GM12878 (cell line): ENCODE measurements around the gene KLHL22. TPM values are rescaled to one million over a fixed set of nuclear protein-coding genes. Genes with fewer than 3 reads are reported as not detected.

ENCODE experiments used
- ATAC-seq: fragments of 200-7000 bp; cut with Tn5 transposase; 3 replicates; pipeline ENCODE4 v1.9.1; 2020; ENCODE audit warnings: mild to moderate bottlenecking, moderate library complexity
- BruUV-seq: library from RNA; stranded (reverse); fragments of 400-500 nt; replicated peaks from 2 replicates; lab custom pipeline; 2021; lab: Mats Ljungman, UMichigan
- CTCF ChIA-PET: fragments of 300-600 bp; sonication (Branson Sonifier 250); formaldehyde crosslinking; extraction: SDS; loops from one replicate; lab custom pipeline; 2021; ENCODE audit warnings: inconsistent platforms; lab: Yijun Ruan, JAX
- POLR2A ChIA-PET: fragments of 350-600 bp; formaldehyde crosslinking; extraction: SDS; loops from one replicate; lab custom pipeline; 2021; ENCODE audit warnings: inconsistent platforms; lab: Charles Lee
- RAD21 ChIA-PET: fragments of 300-600 bp; sonication (Branson Sonifier 250); formaldehyde crosslinking; loops from one replicate; lab custom pipeline; 2023; ENCODE audit warnings: antibody characterized with exemption; ENCODE audit not compliant: unreplicated experiment; lab: Charles Lee
- SMC1A ChIA-PET: fragments of 300-600 bp; sonication (Branson Sonifier 250); formaldehyde crosslinking; loops from one replicate; lab custom pipeline; 2023; ENCODE audit not compliant: unreplicated experiment, uncharacterized antibody; lab: Charles Lee
- DNase-seq: peaks from one replicate; pipeline ENCODE4 v3.0.0-alpha.2; 2011; ENCODE audit warnings: low read depth, low spot score
- FAIRE-seq: peaks from 3 replicates; lab custom pipeline; 2011; peaks lifted over from hg19 to GRCh38; lab: Jason Lieb, UNC
- H2AFZ ChIP-seq: 2 replicates; pipeline ENCODE4 v1.6.0; 2011; ENCODE audit warnings: low read depth, low read length, control low read depth; ENCODE audit not compliant: control insufficient read depth
- H3K27ac ChIP-seq: 2 replicates; pipeline ENCODE4 v1.5.1; 2011; ENCODE audit warnings: control low read depth; ENCODE audit not compliant: control insufficient read depth, insufficient read depth
- H3K27me3 ChIP-seq, 2 experiments: replicated peaks in 1 of 2; 2 replicates each; pipeline versions ENCODE4 v1.6.0 to v1.6.1; 2011; ENCODE audit warnings: low read length in 1 of 2; ENCODE audit not compliant: control insufficient read depth in 2 of 2, insufficient read depth in 2 of 2
- H3K36me3 ChIP-seq, 2 experiments: 2 replicates each; pipeline ENCODE4 v1.5.1; 2011; ENCODE audit warnings: low read length in 1 of 2; ENCODE audit not compliant: control insufficient read depth in 2 of 2, insufficient read depth in 2 of 2
- H3K4me1 ChIP-seq: 2 replicates; pipeline ENCODE4 v1.6.1; 2011; ENCODE audit warnings: mild to moderate bottlenecking, low read length, moderate library complexity, mixed read lengths; ENCODE audit not compliant: control insufficient read depth, insufficient read depth
- H3K4me2 ChIP-seq: 2 replicates; pipeline ENCODE4 v1.6.0; 2011; ENCODE audit warnings: control low read depth; ENCODE audit not compliant: control insufficient read depth, insufficient read depth
- H3K4me3 ChIP-seq: fragments of 200-600 bp; sonication (generic); 2 replicates; pipeline ENCODE4 v1.5.1; 2016
- H3K79me2 ChIP-seq: 2 replicates; pipeline ENCODE4 v1.6.0; 2011; ENCODE audit warnings: low read length; ENCODE audit not compliant: control insufficient read depth, insufficient read depth
- H3K9ac ChIP-seq: 2 replicates; pipeline ENCODE4 v1.8.0; 2011; ENCODE audit warnings: low read length, control low read depth, mixed read lengths; ENCODE audit not compliant: control insufficient read depth, insufficient read depth
- H3K9me3 ChIP-seq: replicated peaks from 3 replicates; pipeline ENCODE4 v1.5.1; 2011; ENCODE audit warnings: mild to moderate bottlenecking, low read length; ENCODE audit not compliant: control insufficient read depth, insufficient read depth
- H4K20me1 ChIP-seq: 2 replicates; pipeline ENCODE4 v1.6.0; 2011; ENCODE audit not compliant: control insufficient read depth, insufficient read depth
- ATF3 ChIP-seq: IDR thresholded peaks from 2 replicates; pipeline ENCODE4 v1.6.1; 2011; ENCODE audit warnings: low read depth, mild to moderate bottlenecking, low read length, moderate library complexity, borderline replicate concordance; ENCODE audit errors: extremely low read depth
- CBX5 ChIP-seq: sonication (generic); IDR thresholded peaks from 2 replicates; pipeline ENCODE4 v1.6.1; 2016; ENCODE audit warnings: low read depth, moderate library complexity, mild to moderate bottlenecking, inconsistent platforms
- CEBPB ChIP-seq, 2 experiments: fragments of 150-350 bp in 1 of 2; IDR thresholded peaks; 2 replicates each; pipeline ENCODE4 v1.6.1; 2012 to 2014; ENCODE audit warnings: low read depth in 2 of 2, low read length in 2 of 2, borderline replicate concordance in 1 of 2, inconsistent platforms in 1 of 2
- CREB1 ChIP-seq: IDR thresholded peaks from 2 replicates; pipeline ENCODE4 v1.6.1; 2012; ENCODE audit warnings: low read depth, mild to moderate bottlenecking, inconsistent platforms
- E2F4 ChIP-seq: IDR thresholded peaks from 2 replicates; pipeline ENCODE4 v1.6.1; 2012; ENCODE audit warnings: low read depth, low read length, improper control_type of control experiment
- EED ChIP-seq: sonication (generic); IDR thresholded peaks from 2 replicates; pipeline ENCODE4 v1.6.1; 2016; ENCODE audit warnings: antibody characterized with exemption, low read depth
- ELK1 ChIP-seq: IDR thresholded peaks from 2 replicates; pipeline ENCODE4 v1.6.1; 2012; ENCODE audit warnings: low read depth, low read length, improper control_type of control experiment
- FOS ChIP-seq: IDR thresholded peaks from 3 replicates; pipeline ENCODE4 v1.6.1; 2011; ENCODE audit warnings: borderline replicate concordance; ENCODE audit not compliant: insufficient read length; ENCODE audit errors: extremely low read depth
- HCFC1 ChIP-seq: fragments of 150-350 bp; IDR thresholded peaks from 2 replicates; pipeline ENCODE4 v1.6.1; 2014; ENCODE audit warnings: low read length
- IRF4 ChIP-seq: IDR thresholded peaks from 2 replicates; pipeline ENCODE4 v1.6.1; 2011; ENCODE audit warnings: low read depth, low read length
- NR2C2 ChIP-seq: IDR thresholded peaks from 2 replicates; pipeline ENCODE4 v1.6.1; 2011; ENCODE audit warnings: borderline replicate concordance, low read depth; ENCODE audit not compliant: control insufficient read depth, insufficient read length
- POU2F2 ChIP-seq: IDR thresholded peaks from 3 replicates; pipeline ENCODE4 v1.6.1; 2011; ENCODE audit warnings: low read depth, mild to moderate bottlenecking, low read length, borderline replicate concordance
- RUNX3 ChIP-seq: IDR thresholded peaks from 2 replicates; pipeline ENCODE4 v1.6.1; 2012; ENCODE audit warnings: low read length, inconsistent platforms
- SMAD5 ChIP-seq: IDR thresholded peaks from 2 replicates; pipeline ENCODE4 v1.6.1; 2016; ENCODE audit warnings: antibody characterized with exemption, low read depth
- TCF7 ChIP-seq: IDR thresholded peaks from 2 replicates; pipeline ENCODE4 v1.6.1; 2014; ENCODE audit warnings: antibody characterized with exemption, borderline replicate concordance
- WGBS: methylation state at CpG from one replicate; pipeline ENCODE4 v1.1.6; 2016; ENCODE audit warnings: low lambda C conversion rate; ENCODE audit not compliant: insufficient replicate concordance, insufficient coverage; ENCODE audit errors: missing lambda C conversion rate; 5-methylcytosine and 5-hydroxymethylcytosine counted together
- in situ Hi-C: fragments of 300-500 bp; cut with MboI; formaldehyde crosslinking; loops from 9 replicates; pipeline ENCODE4 v1.14.3; 2018; ENCODE audit warnings: mixed read lengths
- intact Hi-C: fragments of 100-400 bp; cut with micrococcal nuclease; formaldehyde crosslinking; loops from one replicate; pipeline ENCODE4 v1.14.2; 2022; ENCODE audit not compliant: unreplicated experiment
- polyA plus RNA-seq, 11 experiments: library from polyadenylated mRNA; depleted of rRNA in 4 of 11; unstranded in 6 of 11; stranded (reverse) in 5 of 11; fragments of >200 nt; fragmentation: Nextera tagmentation in 4 of 11; fragmentation: Illumina TruSeq in 1 of 11; extraction: Ambion mirVana in 4 of 11; extraction: Trizol in 1 of 11; gene quantifications; 1 replicate in 1 of 11; 2 replicates in 10 of 11; pipeline versions ENCODE4 v1.2.1 to v1.2.3, GENCODE V29; 2011 to 2016; ENCODE audit warnings: inconsistent platforms in 2 of 11, missing spikeins in 2 of 11, low read depth in 1 of 11
- total RNA-seq, 4 experiments: library from RNA; depleted of rRNA in 3 of 4; stranded (reverse); fragments of >200 nt in 3 of 4; fragmentation: Illumina TruSeq in 1 of 4; extraction: Trizol in 1 of 4; gene quantifications; 2 replicates each; pipeline versions ENCODE4 v1.2.1 to v1.2.3, GENCODE V29; 2013 to 2021

Gene KLHL22
- total and polyA plus RNA-seq, 10 of the 15 experiments (the other 5 are each of a cell fraction or from before 2014, with no cell fraction given), result 0.06 to 22.1 (median 14.2) TPM

GRCh38 chr22:20453222-20453621, 42.4 kb downstream of the KLHL22 start:
- 99% methylated on average over 3 of the region's 3 CpGs for WGBS
- BruUV-seq, result no TSS peak
- Histone ChIP-seq H3K9ac (no peak overlapping the region), H3K27ac (no peak overlapping the region), H3K79me2 (no peaks in the 10 kb centered on the region), H3K4me3 (no peak overlapping the region)
- POLR2A ChIA-PET, result interaction anchor here (0.9 kb wide), 1 partner anchor 35 kb away, joined by 3 read pairs; no protein-coding TSS in a partner anchor
- SMC1A ChIA-PET, result interaction anchor here (2.2 kb wide), 1 partner anchor 35 kb away, joined by 8 read pairs; no protein-coding TSS in a partner anchor
- CTCF ChIA-PET, result interaction anchor here (1.1 to 2.8 kb wide), 2 partner anchors 35 to 153 kb away, joined by 3 to 24 read pairs; no protein-coding TSS in a partner anchor
- no peak for DNase-seq
- TF ChIP-seq FOS, result no peak
- no peak for TF ChIP-seq IRF4
- TF ChIP-seq CEBPB (IDR thresholded peaks at IDR 0.05; ENCODE audit: borderline replicate concordance in 1 of 2, low read depth in 2 of 2, low read length in 2 of 2), result no peak
- no peak for TF ChIP-seq SMAD5
- no peak for TF ChIP-seq HCFC1
- TF ChIP-seq EED, result no peak
- no peak for TF ChIP-seq TCF7
- TF ChIP-seq NR2C2, result no peak
- TF ChIP-seq ATF3, result no peak
- no peak for TF ChIP-seq CREB1
- no peak for TF ChIP-seq ELK1
- TF ChIP-seq E2F4, result no peak
- TF ChIP-seq RUNX3, result no peak
- TF ChIP-seq CBX5, result no peak
- no peak for TF ChIP-seq POU2F2
- TF ChIP-seq, all 136 proteins: peak for 0
- peaks cover 9% of the 10 kb centered on the region for H3K4me1 ChIP-seq
- intact Hi-C loops, result no loop called here
- no peak overlapping the region for H2AFZ ChIP-seq
- FAIRE-seq (no peak), ATAC-seq (no peak)
- peaks cover 0 to 8% of the 10 kb centered on the region in 2 experiments; a peak in 1 of 4 replicates for H3K36me3 ChIP-seq
- in situ Hi-C loops, result no loop called here
- H3K4me2 ChIP-seq, result no peak overlapping the region
- RAD21 ChIA-PET, result no interaction called here
- H3K27me3 ChIP-seq, result no peaks in the 10 kb centered on the region
- no peaks in the 10 kb centered on the region for H4K20me1 ChIP-seq
- H3K9me3 ChIP-seq, result no peaks in the 10 kb centered on the region
